ENCODE data around the gene SERPINA4. TPM values are rescaled to one million over a fixed set of nuclear protein-coding genes. Genes with fewer than 3 reads are reported as not detected.

SERPINA4 gene
- total RNA-seq, 1 donor from 2014 or later, result not detected

- DNase-seq (ENCODE audit: low read depth) (no peak), FAIRE-seq (no peak)
- no peaks in the 10 kb centered on the region for H3K36me3 Mint-ChIP-seq (ENCODE audit: low read depth, unreplicated experiment)
- H3K4me1 ChIP-seq (ENCODE audit: insufficient read depth, low read length), result peaks cover 18% of the 10 kb centered on the region
- H3K27me3 Mint-ChIP-seq (ENCODE audit: low read depth, unreplicated experiment), result peaks cover 23% of the 10 kb centered on the region
- H2AFZ ChIP-seq (ENCODE audit: low read depth, low read length), result peak overlapping the region; percentile 39
- TF ChIP-seq EZH2 (IDR thresholded peaks at IDR 0.05; ENCODE audit: insufficient read depth, low read length), result no peak
- no peak for TF ChIP-seq CTCF (IDR thresholded peaks at IDR 0.05; ENCODE audit: insufficient read depth, low read depth, low read length)
- no peaks in the 10 kb centered on the region for H3K36me3 ChIP-seq (ENCODE audit: insufficient read depth, low read length)
- no peak overlapping the region for H3K4me3 Mint-ChIP-seq (ENCODE audit: unreplicated experiment)
- H3K9me3 Mint-ChIP-seq (ENCODE audit: unreplicated experiment), result peaks cover 3% of the 10 kb centered on the region
- H3K27me3 ChIP-seq (ENCODE audit: insufficient read depth, low read length), result no peaks in the 10 kb centered on the region
- H4K20me1 ChIP-seq (ENCODE audit: insufficient read depth, low read length), result no peaks in the 10 kb centered on the region
- H3K79me2 ChIP-seq (ENCODE audit: insufficient read depth, low read length), result no peaks in the 10 kb centered on the region
- no peak overlapping the region for H3K4me3 ChIP-seq (ENCODE audit: insufficient read depth, low read depth, low read length)
- no peak overlapping the region for H3K27ac ChIP-seq (ENCODE audit: low read depth, low read length)
- H3K9me3 ChIP-seq (ENCODE audit: insufficient read depth, low read depth, low read length), result no peaks in the 10 kb centered on the region
- no peak overlapping the region for H3K4me2 ChIP-seq (ENCODE audit: low read length)
- no peaks in the 10 kb centered on the region for H3K4me1 Mint-ChIP-seq (ENCODE audit: low read depth, unreplicated experiment)
- H3K27ac Mint-ChIP-seq (ENCODE audit: unreplicated experiment), result no peak overlapping the region
- no peak overlapping the region for H3K9ac ChIP-seq (ENCODE audit: low read length)
Observed at GRCh38 chr14:94571395-94571794, 10.2 kb downstream of the SERPINA4 start.

GRCh38 chr14:94571950-94572349, 10.7 kb downstream of the SERPINA4 start:
- H3K27ac Mint-ChIP-seq (ENCODE audit: unreplicated experiment), result no peak overlapping the region
- DNase-seq (ENCODE audit: low read depth) (peak; percentile 39), FAIRE-seq (no peak)

More at GRCh38 chr14:94571950-94572349, 10.7 kb downstream of the SERPINA4 start:
- H3K79me2 ChIP-seq (ENCODE audit: insufficient read depth, low read length), result no peaks in the 10 kb centered on the region
- H2AFZ ChIP-seq (ENCODE audit: low read depth, low read length), result peak overlapping the region; percentile 39
- Mint-ChIP-seq H3K4me1 (ENCODE audit: low read depth, unreplicated experiment) (no peaks in the 10 kb centered on the region), H3K9me3 (ENCODE audit: unreplicated experiment) (peaks cover 3% of the 10 kb centered on the region), H3K27me3 (ENCODE audit: low read depth, unreplicated experiment) (peaks cover 18% of the 10 kb centered on the region), H3K4me3 (ENCODE audit: unreplicated experiment) (no peak overlapping the region), H3K36me3 (ENCODE audit: low read depth, unreplicated experiment) (no peaks in the 10 kb centered on the region)
- H3K9me3 ChIP-seq (ENCODE audit: insufficient read depth, low read depth, low read length), result no peaks in the 10 kb centered on the region
- H3K36me3 ChIP-seq (ENCODE audit: insufficient read depth, low read length), result no peaks in the 10 kb centered on the region
- TF ChIP-seq CTCF (IDR thresholded peaks at IDR 0.05; ENCODE audit: insufficient read depth, low read depth, low read length), result no peak
- no peak for TF ChIP-seq EZH2 (IDR thresholded peaks at IDR 0.05; ENCODE audit: insufficient read depth, low read length)
- no peaks in the 10 kb centered on the region for H3K27me3 ChIP-seq (ENCODE audit: insufficient read depth, low read length)
- no peak overlapping the region for H3K4me3 ChIP-seq (ENCODE audit: insufficient read depth, low read depth, low read length)
- H3K4me2 ChIP-seq (ENCODE audit: low read length), result no peak overlapping the region
- no peaks in the 10 kb centered on the region for H4K20me1 ChIP-seq (ENCODE audit: insufficient read depth, low read length)
- H3K4me1 ChIP-seq (ENCODE audit: insufficient read depth, low read length), result peaks cover 19% of the 10 kb centered on the region
- peak overlapping the region; percentile 8 for H3K27ac ChIP-seq (ENCODE audit: low read depth, low read length)
- no peak overlapping the region for H3K9ac ChIP-seq (ENCODE audit: low read length)

Measured in astrocyte (in vitro differentiated cells and primary cell).